Amygdala (tissue), 56 donors: ENCODE measurements around the gene MET.

Source experiments
- DNase-seq, 56 donors: peaks; one replicate each; lab custom pipeline; 2025; lab: John Stamatoyannopoulos, UW

The MET gene

DNA sequence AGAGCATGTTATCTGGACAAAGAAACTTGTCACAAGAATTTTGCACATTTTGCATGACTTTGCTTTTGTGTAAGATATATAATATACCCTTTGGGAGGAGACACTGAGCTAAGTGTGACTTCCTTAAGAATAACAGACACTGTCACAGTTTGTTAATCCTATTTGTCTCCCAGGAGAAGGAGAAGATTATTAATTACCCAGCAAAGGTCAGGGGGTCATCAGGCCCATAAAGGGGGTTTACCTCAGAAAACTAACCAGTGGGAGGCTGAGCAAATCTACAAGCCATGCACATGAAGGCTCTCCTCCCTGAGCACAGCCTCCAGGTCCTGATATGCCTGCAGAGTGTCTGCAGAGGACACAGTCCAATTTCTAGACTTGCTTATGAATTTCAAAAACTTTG is 10.1 kb upstream of the MET start:
- no peak for DNase-seq

GRCh38 chr7:116663744-116664143 is 8.3 kb upstream of the MET start:
- no peak for DNase-seq

- DNase-seq, result no peak
Observed at GRCh38 chr7:116665332-116665996, 6.5 kb upstream of the MET start.

DNA sequence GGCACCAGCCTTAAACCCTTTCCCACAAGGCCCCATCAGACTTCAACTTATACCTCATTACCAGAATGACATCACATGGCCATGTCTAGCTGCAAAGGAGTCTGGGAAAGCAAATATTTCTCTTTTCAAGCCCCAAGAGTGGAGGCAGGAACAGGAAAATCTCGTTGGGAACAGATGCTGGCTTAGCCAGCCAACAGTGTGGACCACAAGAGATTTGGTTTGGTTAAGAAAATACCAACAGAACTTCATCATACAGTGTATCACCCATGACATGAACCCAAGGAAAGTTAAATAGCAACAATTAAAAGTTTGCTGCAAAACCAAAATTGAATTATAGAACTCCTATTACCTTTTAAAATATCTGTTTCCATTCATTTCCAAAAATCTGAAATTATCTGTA is 2.2 kb upstream of the MET start:
- DNase-seq, result no peak

GRCh38 chr7:116670409-116671015 is 1.5 kb upstream of the MET start:
- no peak for DNase-seq

GRCh38 chr7:116671111-116671510 is 885 bp upstream of the MET start:
- no peak for DNase-seq

GRCh38 chr7:116672596-116673456 is 830 bp downstream of the MET start:
- DNase-seq, result peak in 12 of 56 donors; percentile 1 to 44 (median 14)

DNA sequence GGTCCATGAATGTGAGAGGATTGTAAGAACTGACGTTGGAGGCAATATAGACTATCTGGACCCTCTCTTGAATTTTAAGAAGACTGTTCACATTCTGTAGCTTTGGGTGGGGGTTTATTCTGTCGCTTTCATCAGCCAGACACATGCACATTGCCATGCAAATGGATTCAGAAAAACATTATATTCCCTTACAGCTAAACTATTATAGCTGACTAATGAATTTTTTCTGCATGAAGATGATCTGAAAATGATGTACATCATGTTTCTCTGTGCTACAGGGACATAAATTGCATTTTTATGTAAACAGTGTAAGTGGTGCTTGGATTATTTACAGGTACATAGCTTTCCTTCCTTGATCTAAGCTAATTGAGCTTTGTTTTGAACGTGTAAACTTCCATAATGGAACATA is 1.5 kb downstream of the MET start:
- DNase-seq, result no peak

DNA sequence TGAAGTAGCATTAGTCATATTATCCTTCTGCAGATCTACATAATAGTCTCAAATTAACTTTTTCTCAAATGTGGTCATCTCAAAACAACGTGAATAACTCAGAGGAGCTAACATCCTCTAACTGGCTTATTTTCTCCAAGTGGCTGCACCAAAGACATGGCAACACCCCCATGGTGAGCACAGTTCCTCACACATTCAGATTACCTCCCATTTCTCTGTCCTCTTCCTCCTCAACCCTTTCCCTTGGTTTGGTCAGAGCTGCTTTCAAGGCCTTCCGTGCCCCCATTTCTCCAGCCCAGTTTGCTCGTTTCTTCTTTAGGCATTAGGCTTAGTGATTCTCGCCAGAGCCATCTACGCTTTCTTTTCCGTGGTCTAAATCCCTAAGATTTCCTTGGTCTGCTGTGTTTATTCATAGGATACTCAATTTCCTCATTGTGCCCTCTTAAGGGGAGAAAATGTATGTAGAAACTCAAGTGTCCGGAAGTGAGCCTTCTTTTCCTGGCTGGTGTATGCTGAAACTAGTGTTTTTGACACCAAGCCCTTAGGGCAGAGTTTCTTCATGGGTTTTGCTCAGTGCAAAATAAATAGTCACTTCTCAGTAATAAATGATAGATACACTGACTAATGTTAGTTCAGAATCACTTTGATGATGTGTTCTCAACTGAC is 2.6 kb downstream of the MET start:
- no peak for DNase-seq

DNA sequence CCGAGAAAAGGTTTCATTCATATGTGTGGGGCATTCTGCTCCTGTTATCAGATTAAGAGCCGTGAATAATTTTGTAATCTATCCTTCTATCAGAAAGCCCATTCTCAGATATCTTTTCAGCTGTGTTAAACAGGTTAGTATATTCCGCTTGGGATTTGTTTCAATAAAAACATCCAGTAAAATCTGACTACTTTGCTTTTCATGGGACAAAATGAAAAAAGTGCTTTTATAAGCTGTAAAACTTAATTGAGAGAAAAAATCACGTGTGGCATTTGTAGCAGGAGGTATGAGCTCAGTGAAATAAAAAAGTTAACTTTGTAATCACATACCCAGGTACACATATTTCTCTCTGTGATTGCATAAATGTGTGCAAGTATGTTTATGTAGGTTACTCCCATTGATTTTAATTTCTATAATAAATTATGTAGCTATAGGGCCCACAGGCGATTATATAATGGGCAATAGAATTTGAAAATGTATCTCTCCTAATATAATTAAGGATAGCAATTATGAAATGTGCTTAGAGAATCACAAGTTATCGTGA is 3.9 kb downstream of the MET start:
- DNase-seq, result no peak

DNA sequence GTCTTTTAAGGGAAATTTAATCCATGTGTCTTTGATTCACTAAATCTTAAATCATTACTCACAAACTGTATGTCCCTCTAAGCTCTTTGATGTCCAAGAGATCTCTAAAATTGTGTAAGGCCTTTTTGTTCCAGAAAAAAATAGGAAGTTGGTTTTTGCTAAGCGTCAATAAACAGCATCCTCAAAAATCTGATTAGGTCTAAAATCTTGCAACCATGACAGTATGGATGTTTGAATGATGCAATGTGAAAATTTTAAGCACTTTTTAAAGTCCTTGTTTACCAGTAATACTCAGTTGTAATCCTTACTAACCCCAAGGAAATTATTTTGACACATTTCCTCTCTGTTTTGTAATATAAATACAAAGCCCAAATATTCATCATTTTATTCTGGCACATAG is 6.8 kb downstream of the MET start:
- DNase-seq, result no peak

- DNase-seq, result no peak
Observed at GRCh38 chr7:116679500-116679899, 7.5 kb downstream of the MET start.

DNA sequence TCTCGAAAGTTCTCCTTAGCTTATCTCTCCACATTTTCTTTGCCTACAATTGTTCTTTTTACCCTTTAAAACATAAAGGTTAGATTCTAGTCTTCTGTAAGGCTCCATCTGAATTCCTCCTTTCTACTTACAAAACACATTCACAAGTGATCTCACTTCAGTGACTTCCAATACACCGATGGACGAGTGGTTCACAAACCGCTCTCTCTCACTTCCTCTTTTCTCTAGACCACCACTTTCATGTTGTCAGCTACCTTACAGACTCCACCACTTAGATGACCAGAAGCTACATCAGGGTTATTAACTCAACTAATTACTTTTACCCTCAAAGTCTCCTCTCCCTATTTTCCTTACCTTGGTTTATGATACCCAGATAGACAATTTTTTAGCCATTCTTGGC is 11.8 kb downstream of the MET start:
- DNase-seq, result no peak

GRCh38 chr7:116686033-116686432 is 14.0 kb downstream of the MET start:
- DNase-seq, result no peak

GRCh38 chr7:116686812-116687419 is 14.9 kb downstream of the MET start:
- no peak for DNase-seq

GRCh38 chr7:116687801-116688201 is 15.8 kb downstream of the MET start:
- DNase-seq, result no peak

DNA sequence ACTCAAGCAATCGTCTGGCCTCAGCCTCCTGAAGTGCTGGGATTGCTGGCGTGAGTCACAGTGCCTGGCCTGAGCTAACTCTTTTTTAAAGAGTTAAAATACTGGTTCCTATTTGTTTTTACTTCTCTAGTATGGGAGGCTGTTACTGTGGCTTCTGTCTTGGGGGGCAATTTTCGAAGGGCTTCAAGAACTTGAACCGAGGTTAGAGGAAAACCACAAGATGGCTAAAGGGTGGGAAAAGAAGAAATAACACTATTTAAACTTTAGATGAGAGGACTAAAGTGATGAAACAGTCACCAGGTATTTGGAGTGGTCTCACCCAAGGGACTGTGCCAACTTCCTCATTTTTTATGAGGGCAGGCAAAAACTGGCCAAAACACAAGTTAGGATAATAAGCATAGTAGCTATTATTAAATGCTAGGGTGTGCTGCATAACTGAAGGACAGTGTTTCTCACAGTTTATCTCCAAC is 17.8 kb downstream of the MET start:
- DNase-seq, result no peak

- DNase-seq, result no peak
Observed at GRCh38 chr7:116691664-116692063, 19.7 kb downstream of the MET start.

DNA sequence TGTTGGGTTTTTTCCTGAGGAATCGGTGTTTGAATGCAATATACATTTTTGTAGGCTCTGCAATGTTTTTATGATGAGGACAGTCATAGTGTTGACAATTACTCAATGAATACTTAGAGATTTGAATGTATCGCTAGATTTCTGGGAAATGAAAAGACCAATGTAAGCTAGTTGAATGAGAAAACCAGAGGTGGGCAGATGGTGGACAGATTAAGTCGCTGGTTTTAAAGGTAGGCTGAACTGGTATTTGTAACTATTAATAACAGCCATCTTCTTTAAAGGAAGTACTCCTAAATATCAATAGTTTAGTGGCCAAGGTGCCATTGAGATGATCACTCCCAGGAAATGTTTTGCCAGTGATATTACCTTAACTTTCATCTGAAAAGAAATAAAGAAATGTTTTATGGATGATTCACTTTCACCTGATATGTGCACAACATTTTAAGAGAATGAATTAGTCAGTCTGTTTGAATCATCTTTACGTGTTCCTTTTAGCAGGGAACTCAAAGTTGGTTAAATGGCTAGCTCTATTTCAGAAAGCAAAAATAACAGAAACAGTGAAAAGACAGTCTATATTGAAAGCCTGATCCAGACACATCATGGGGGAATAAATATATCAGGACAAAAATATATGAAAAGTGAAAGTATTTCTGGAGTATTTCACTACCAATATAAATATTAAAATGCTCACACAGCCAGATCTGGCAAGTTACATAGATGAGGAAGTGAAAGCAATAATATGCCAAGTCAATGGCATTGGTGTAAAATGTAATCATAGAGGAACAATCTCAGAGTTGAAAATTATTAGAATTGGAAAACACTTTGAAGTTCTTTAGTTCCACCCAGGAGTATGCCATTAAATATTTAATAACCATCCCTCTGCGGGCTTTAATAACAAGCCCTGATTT is 20.7 kb downstream of the MET start:
- no peak for DNase-seq
